Esophagus squamous epithelium (tissue), 4 donors: Measurements from ENCODE around the gene DEPDC4.

ENCODE experiments used
- POLR2A ChIP-seq, 4 donors: fragments of 450-650 bp; IDR thresholded peaks; one replicate each; pipeline ENCODE4 v1.6.1; 2017; ENCODE audit warnings: antibody characterized with exemption in 4 of 4, mild to moderate bottlenecking in 4 of 4, moderate library complexity in 3 of 4
- TF ChIP-seq, protein P1 (sequence below), 6 experiments: fragments of 450-650 bp in 4 of 6; fragments of 200-600 bp in 2 of 6; sonication (generic) in 2 of 6; IDR thresholded peaks; one replicate each; pipeline ENCODE4 v1.5.1; 2016 to 2019; ENCODE audit warnings: antibody characterized with exemption in 6 of 6, mild to moderate bottlenecking in 4 of 6, moderate library complexity in 4 of 6

DNA sequence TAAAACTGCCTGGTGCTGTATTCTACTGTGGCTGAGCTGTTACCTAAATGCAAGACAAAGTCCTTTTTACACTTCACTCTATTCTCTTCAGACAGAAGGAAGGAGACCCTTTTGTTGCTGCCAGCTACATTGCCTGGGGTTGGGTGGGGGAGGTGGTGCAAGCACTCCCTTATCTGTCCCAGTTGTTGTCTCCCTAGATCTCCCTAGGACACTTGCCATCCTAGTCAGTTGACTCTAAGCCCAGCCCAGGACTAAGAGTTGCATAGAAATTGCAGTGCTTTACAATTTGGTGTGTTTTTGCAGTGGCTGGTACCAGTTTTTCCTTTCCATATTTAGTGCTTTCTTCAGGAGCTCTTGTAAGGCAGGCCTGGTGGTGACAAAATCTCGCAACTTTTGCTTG, 35.2 kb upstream of the DEPDC4 start:
- TF ChIP-seq, protein P1, sequence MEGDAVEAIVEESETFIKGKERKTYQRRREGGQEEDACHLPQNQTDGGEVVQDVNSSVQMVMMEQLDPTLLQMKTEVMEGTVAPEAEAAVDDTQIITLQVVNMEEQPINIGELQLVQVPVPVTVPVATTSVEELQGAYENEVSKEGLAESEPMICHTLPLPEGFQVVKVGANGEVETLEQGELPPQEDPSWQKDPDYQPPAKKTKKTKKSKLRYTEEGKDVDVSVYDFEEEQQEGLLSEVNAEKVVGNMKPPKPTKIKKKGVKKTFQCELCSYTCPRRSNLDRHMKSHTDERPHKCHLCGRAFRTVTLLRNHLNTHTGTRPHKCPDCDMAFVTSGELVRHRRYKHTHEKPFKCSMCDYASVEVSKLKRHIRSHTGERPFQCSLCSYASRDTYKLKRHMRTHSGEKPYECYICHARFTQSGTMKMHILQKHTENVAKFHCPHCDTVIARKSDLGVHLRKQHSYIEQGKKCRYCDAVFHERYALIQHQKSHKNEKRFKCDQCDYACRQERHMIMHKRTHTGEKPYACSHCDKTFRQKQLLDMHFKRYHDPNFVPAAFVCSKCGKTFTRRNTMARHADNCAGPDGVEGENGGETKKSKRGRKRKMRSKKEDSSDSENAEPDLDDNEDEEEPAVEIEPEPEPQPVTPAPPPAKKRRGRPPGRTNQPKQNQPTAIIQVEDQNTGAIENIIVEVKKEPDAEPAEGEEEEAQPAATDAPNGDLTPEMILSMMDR (IDR thresholded peaks at IDR 0.05) = no peak
- TF ChIP-seq POLR2A (IDR thresholded peaks at IDR 0.05) = no peak
